Urothelium cell line (cell line): ENCODE data around the gene SCAMP5.

Source experiments
- DNase-seq: peaks from one replicate; pipeline ENCODE4 v3.0.0; 2011; ENCODE audit warnings: low spot score, mixed read lengths
- FAIRE-seq: peaks from 2 replicates; lab custom pipeline; 2011; peaks lifted over from hg19 to GRCh38; lab: Jason Lieb, UNC

The SCAMP5 gene

DNA sequence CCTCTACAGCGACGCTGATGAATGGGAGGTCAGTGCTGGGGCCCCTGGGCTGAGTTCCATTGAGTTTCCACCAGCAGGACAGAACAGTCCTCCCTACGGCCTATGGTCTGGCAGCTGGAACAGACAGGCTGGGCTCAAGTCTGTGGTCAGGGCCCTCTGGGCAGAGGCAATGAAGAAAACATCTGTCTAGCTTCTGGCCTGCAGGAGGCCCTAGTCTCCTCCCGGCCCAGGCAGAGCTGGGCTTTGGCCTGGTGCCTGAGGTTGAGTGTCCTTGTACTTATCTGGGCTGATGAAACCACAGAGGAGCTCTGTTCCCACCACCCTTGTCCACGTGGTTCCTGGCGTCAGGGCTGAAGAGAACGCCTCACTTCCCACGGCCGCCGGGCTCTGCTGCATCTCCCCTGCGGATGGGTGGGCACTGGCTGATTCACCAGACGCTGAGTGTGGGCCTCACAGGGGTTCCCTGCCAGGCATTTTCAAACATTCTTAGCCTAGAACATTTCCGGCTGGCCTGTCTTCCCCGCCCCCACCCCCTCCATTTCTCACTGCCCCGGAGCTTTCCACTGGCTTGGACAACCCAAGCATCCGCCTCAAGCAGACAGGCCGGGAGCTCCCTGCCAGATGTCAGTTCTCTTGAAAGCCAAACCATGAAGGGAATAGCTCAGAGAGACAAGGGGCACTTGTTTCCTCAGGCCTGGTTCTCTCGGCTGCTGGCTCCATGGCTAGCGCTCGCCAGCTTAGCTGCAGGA lies 48.3 kb downstream of the SCAMP5 start:
- no peak for FAIRE-seq
- DNase-seq: peak; percentile 67

- no peak for FAIRE-seq
These were observed 49.0 kb downstream of the SCAMP5 start for GRCh38 chr15:75044258-75044878.

DNA sequence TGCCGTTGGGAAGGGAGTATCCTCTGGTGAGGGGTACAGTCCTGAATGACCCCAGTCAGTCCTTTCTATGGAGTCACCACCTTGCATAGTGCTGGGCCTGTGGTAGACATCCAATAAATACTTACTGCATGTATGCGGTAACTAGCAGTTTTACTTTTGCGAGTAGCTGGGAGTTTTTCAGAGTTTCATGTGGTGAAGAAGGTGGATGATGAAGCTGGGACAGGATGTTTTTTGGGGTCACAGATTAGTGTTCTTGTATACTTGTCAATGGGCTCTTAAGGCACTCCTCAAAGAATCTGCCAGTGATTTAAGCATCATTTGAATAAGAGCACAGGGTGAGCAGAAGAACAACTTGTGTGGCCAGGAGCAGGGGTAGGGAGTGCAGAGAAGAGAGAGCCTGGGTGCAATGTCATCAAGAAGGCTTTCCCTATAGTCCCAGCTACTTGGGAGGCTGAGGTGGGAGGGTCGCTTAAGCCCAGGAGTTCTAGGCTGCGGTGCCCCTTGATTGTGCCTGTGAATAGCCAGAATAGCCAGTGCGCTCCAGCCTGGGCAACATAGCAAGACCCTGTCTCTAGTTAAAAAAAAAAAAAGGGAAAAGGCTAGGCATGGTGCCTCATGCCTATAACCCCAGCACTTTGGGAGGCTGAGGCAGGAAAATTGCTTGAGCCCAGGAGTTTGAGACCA lies 50.1 kb downstream of the SCAMP5 start:
- FAIRE-seq: no peak

More at GRCh38 chr15:75044258-75044878, 49.0 kb downstream of the SCAMP5 start:
- DNase-seq: no peak

GRCh38 chr15:75048394-75048793 lies 53.0 kb downstream of the SCAMP5 start:
- FAIRE-seq (no peak), DNase-seq (no peak)

More for the DNA sequence above, 50.1 kb downstream of the SCAMP5 start:
- DNase-seq: no peak

DNA sequence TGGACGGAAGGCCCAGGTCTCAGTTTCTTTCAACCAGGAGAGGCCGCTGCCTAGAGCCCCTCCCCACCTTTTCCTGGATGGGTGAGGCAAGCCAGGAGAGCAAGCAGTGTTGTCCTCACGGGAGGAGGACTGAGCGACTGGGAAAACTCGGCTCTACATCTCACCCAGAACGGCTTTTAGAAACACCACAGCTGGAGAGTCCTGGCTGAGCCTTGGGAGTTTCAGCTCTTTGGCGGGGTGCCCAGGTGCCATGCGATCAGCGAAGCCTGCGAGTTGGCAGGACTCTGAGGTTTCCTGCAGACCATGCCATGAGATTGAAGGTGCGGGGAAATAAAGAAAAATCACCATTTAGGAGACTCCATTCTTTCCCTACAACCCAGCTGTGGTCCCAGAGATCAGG lies 54.0 kb downstream of the SCAMP5 start:
- FAIRE-seq (no peak), DNase-seq (no peak)

DNA sequence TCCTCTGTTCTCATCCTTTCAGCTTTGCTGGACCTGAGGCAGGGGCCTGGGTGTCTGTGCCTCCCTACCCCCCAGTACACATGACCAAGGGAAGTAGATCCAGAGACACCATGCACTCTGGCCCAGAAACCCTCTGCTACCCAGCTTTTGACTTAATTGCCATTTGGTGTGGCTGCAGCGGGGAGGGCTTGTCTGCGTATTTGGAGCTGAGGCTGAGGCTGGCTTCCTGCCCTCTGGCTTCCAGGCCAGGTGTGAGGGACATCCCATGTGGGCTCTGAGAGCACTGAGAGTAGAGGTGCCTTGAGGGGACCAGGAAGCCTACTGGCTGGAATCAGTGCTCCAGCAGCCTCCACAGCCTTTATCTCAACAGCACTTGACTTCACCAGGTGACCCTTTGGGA lies 54.9 kb downstream of the SCAMP5 start:
- DNase-seq (no peak), FAIRE-seq (no peak)

- no peak for DNase-seq
- no peak for FAIRE-seq
These were observed 55.8 kb downstream of the SCAMP5 start for GRCh38 chr15:75051191-75051608.

GRCh38 chr15:75051711-75052110 lies 56.3 kb downstream of the SCAMP5 start:
- no peak for DNase-seq
- no peak for FAIRE-seq

DNA sequence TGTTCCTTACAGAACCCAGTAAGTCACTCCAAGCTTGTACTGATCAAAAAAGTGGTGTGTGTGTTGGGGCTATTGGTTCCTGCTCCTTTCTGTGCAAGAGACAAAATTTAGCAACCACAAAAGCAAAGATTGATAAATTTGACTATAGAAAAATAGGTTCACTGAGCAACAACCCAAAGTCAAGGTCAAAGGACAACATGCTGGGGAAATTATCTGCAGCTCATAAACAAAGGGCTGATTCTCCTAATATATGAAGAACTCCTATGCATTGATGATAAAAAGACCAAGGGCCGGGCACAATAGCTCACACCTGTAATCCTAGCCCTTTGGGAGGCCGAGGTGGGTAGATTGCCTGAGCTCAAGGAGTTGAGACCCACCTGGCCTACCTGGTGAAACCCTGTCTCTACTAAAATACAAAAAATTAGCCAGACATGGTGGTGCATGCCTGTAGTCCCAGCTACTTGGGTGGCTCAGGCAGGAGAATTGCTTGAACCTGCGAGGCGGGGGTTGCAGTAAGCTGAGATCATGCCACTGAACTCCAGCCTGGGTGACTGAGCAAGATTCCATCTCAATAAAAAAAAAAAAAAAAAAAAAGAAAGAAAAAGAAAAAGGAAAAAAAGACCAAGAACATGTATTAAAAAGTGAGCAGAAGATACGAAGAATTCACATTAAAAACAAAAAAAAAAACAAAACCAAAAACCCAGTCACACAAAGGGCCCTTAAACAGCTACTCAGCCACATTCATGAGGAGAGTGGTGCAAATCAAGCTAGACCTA lies 57.8 kb downstream of the SCAMP5 start:
- FAIRE-seq (no peak), DNase-seq (no peak)

- DNase-seq (no peak), FAIRE-seq (no peak)
These were observed 58.4 kb downstream of the SCAMP5 start for GRCh38 chr15:75053748-75054125.

DNA sequence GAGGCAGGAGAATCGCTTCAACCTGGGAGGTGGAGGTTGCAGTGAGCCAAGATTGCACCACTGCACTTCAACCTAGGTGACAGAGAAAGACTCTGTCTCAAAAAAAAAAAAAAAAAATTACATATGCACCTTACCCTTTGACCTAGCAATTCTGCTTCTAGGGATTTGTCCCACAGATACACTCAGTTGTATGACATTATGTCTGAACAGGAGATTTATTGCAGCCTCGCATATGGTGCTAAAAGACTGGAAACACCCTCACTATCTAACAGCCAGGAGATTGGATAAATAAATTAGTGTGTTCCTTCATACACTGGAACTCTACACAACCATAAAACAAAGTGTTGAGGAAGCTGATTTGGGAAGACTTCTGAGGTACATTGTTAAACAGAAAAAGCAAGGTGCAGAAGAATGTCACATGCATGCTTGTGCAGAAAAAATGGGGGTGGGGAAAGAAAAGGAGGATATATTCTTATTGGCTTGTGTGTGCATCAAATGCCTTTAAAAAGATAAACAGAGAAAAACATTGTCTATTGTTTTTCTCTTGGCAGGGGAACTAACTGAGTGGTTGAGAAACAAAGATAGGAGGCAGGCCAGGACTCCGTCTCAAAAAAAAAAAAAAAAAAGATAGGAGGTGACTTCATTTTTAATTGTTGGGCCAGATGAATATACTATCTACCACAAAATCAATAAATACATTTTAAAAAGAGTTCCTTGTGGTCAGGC lies 59.0 kb downstream of the SCAMP5 start:
- DNase-seq: no peak

DNA sequence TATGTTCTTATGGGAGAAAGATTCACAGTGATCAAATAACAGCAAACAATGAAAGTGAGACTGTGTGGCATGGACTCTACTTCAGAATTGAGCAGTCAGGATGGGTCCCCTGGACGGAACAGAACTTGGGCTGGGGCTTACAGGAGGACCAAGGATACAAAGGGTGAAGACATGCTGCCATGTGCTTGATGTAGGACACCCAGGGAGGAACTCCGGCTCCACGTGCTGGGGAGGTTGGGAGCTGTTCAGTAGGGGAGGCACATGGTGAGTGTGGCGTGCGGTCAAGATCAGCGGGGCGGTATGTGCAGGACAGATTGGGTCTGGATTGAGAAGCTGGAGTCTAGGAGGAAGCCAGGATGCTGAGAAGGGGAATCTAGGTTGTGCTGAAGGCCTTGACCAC lies 60.7 kb downstream of the SCAMP5 start:
- DNase-seq (no peak), FAIRE-seq (no peak)

More for the DNA sequence above, 59.0 kb downstream of the SCAMP5 start:
- FAIRE-seq: no peak

DNA sequence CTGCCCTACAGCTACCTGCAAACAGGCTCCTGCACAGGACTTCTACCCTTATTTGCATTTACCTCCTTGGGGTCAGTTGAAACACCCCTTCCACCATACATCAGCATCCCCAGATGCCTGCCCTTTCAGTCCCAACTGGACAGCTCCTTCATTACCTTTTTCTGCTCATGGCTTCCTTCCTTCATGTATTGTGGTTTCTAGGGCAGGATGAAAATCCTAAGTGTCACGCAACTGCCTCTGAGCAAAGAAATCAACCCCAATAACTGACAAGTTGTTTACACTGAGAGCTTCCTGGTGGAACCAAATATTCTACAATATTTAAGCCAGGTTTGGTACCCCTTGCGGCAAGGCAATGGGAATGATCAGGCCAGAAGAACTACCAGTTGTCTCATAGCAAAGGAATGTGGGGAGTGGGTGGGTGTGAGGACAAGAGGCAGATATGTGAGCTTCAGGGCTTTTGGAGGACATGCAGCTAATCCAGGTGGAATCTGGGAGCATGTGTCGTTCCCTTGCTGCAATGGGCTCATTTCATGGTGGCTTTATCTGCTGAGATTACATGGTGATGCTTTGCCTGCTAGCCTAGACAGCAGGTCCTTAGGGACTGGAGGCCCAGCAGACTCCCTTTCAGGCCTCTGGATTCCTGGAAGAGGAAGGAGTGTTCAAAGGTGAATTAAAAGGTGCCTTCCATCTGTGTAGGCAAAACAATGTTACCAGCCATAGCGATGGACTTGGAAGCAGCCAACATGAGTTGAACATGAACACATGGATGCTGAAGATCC lies 63.0 kb downstream of the SCAMP5 start:
- DNase-seq: peak; percentile 71
- no peak for FAIRE-seq

DNA sequence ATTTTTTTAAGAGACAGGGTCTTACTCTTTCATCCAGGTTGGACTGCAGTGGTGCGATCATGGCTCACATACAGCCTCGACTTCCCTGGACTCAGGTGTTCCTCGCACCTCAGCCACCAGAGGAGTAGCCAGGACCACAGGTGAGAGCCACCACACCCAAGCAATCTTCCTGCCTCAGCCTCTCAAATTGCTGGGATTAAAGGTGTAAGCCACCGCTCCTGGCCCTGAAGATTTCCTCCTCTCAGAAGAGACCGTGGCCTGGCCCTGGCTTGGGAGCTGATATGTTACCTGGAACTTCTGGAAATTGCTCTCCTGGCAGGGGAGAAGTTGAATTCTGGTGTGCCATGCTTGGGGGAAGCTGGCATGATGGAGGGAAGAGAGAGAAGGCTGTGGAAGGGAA lies 64.2 kb downstream of the SCAMP5 start:
- DNase-seq (no peak), FAIRE-seq (no peak)

GRCh38 chr15:75061272-75061671 lies 65.9 kb downstream of the SCAMP5 start:
- no peak for FAIRE-seq
- DNase-seq: no peak

DNA sequence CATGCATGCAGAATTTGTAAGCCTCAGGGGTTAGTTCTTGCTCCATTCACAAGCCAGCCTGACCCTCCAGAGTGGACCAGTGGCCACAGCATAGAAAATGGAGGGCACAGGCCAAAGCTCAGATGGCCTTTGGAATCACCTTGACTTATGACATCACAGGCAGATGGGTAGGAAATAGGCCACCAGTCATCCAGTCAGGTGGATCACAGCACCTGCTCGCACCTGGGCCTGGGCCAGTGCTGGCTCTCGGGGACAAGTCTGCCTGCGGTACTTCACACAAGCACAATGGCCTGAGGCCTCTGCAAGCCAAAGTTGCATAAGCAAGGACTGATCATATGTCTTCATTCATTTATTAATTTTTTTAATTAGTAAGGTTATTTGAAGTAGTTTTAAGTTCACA lies 67.3 kb downstream of the SCAMP5 start:
- FAIRE-seq: no peak
- DNase-seq: no peak

DNA sequence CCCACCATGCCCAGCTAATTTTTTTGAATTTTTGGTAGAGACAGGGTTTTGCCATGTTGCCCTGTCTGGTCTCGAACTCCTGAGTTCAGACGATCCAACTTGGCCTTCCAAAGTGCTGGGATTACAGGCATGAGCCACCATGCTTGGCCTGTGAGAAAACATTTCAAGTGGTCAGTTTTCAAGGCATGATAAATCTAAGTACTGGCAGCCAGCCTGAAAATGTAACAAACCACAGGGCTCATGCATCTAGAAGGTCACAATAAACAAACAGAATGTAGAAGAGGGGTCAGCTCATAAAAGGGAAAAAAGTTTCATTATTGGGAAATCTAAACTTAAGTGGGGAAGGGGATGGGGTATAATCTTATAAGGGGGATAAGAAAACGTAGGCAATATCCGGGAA lies 68.0 kb downstream of the SCAMP5 start:
- FAIRE-seq: no peak

DNA sequence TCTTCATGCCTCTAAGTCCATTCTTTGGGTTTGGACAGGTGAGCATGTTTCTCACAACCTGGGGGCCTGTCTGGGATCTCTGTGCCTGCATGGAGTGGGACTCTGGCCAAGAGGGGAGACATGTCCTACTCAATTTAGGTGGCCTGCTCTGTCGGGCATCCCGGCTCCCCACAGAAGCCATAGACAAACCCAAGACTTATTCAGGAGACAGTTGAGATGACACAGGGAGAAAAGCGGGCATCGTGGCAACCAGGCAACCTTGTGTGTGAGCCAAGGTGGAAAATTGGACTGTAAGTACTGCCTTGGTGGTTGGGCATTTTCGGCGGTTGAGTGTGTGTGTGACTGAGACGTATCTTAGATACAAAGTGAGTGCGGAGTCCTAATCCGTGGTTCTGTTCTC lies 68.5 kb downstream of the SCAMP5 start:
- DNase-seq (no peak), FAIRE-seq (no peak)

More for the DNA sequence above, 68.0 kb downstream of the SCAMP5 start:
- DNase-seq: no peak

DNA sequence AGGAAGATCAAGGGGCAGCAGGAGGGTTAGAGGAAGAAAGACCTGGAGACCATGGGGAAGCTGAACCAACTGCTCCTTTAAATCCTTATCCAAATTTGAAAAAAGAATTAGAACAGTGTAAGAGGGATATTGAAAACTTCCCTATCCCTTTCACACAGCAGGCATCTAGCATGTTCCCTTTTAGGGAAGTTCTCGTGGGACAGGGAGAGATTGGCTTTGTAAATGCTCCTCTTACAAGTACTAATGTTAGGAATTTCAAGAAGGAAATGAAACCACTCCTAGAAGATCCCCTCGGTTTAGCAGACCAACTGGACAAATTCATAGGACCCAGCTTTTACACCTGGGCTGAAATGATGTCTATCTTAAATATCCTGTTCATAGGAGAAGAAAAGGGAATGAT lies 69.5 kb downstream of the SCAMP5 start:
- FAIRE-seq (no peak), DNase-seq (no peak)

GRCh38 chr15:75065467-75065850 lies 70.1 kb downstream of the SCAMP5 start:
- FAIRE-seq: no peak
- no peak for DNase-seq
